Body of pancreas (tissue), 4 donors: ENCODE data around the gene SYPL2. TPM values are rescaled to one million over a fixed set of nuclear protein-coding genes. Genes with fewer than 3 reads are reported as not detected.

Experiments
- ATAC-seq: fragments of 150-250 bp; one replicate; pipeline ENCODE4 v1.9.1; 2016
- DNase-seq, 4 donors: peaks; one replicate each; pipeline ENCODE4 v3.0.0-alpha.2; 2019
- H3K27ac ChIP-seq, 4 donors: fragments of 200-600 bp; sonication (generic); 1 replicate in 3 of 4; 2 replicates in 1 of 4; pipeline versions ENCODE4 v1.5.1 to v1.6.1; 2016 to 2019; ENCODE audit warnings: mild to moderate bottlenecking in 1 of 4, mixed read lengths in 1 of 4, moderate library complexity in 1 of 4
- H3K27me3 ChIP-seq, 2 donors: fragments of 200-600 bp; sonication (generic); one replicate each; pipeline ENCODE4 v1.6.0; 2016; ENCODE audit warnings: mild to moderate bottlenecking in 1 of 2
- H3K36me3 ChIP-seq, 2 donors: fragments of 200-600 bp; sonication (generic); replicated peaks in 1 of 2; 2 replicates each; pipeline ENCODE4 v1.5.1; 2016; ENCODE audit warnings: low read depth in 2 of 2; ENCODE audit not compliant: insufficient read depth in 1 of 2
- H3K4me1 ChIP-seq: fragments of 200-600 bp; sonication (generic); one replicate; pipeline ENCODE4 v1.6.0; 2016
- H3K4me3 ChIP-seq, 2 donors: fragments of 200-600 bp; sonication (generic); 1 replicate in 1 of 2; 2 replicates in 1 of 2; pipeline ENCODE4 v1.5.1; 2016 to 2019
- H3K9me3 ChIP-seq, 3 donors: fragments of 200-600 bp; sonication (generic); 1 replicate in 2 of 3; 2 replicates in 1 of 3; pipeline ENCODE4 v1.5.1; 2016
- POLR2A ChIP-seq, 3 donors: fragments of 450-650 bp; IDR thresholded peaks; one replicate each; pipeline ENCODE4 v1.6.1; 2016; ENCODE audit warnings: antibody characterized with exemption in 3 of 3, mild to moderate bottlenecking in 2 of 3
- WGBS, 2 donors: methylation state at CpG; one replicate each; pipeline ENCODE4 v1.1.5; 2017; 5-methylcytosine and 5-hydroxymethylcytosine counted together
- intact Hi-C: fragments of 100-400 bp; cut with DNase I; formaldehyde crosslinking; loops from one replicate; pipeline ENCODE4 v1.15.1; 2023
- total RNA-seq, 2 donors: library from RNA; depleted of rRNA; stranded (reverse); fragments of >200 nt; gene quantifications; one replicate each; pipeline ENCODE4 v1.1.0, GENCODE V29; 2016
- TF ChIP-seq, protein P1 (sequence below), 7 experiments: fragments of 450-650 bp in 4 of 7; fragments of 200-600 bp in 3 of 7; sonication (generic) in 3 of 7; IDR thresholded peaks; one replicate each; pipeline ENCODE4 v1.5.1; 2016 to 2019; ENCODE audit warnings: antibody characterized with exemption in 7 of 7

The SYPL2 gene
- total RNA-seq, result 1 to 10 TPM; 1.8 to 2.3 TPM

DNA sequence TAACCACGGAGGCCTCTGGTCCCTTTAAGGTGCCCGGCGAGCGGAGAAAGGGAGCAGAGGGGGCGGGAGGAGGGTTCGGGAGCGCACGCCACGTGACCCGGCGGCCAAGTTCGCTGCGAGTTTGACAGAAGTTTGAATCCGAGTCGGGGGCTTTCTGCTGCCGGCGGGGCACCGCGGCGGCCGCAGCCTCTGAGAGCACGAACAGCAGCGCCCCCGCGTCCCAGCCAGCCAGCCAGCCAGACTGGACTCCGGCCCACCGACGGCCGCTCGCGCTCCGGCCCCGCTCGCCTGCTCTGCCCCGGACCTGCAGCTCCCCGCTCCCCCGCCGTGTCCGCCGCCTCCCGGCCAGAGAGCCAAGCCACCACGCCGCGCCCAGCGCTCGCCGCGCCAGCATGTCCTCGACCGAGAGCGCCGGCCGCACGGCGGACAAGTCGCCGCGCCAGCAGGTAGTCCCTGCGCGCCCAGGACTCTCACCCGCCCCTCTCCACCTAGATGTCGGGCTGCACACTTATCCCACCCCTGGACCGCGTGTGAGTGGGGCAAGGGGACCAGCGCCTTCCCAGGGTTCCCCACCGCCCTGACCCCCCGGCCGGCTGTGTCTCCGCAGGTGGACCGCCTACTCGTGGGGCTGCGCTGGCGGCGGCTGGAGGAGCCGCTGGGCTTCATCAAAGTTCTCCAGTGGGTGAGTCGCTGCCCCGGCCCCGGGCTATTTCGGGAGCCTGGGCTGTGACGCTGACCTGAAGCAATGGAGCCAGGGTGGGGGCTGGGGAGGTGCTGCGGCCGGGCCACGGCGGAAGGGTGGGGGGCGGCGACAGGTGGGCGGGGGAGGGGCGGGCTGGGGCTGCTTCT, at the start of gene SYPL2:
TSS of gene SYPL2 (plus strand) at position 95 of the 849 bp plus-strand sequence. CDS start at position 393, 298 bp downstream.
- WGBS, 2 donors, result 0% methylated on average over 19 to 81 of the region's 88 CpGs
- H3K36me3 ChIP-seq, result no peaks in the 10 kb centered on the region
- peak; percentile 83 for ATAC-seq
- H3K4me3 ChIP-seq, result peak within 1 kb of the TSS; percentile 35 to 68
- H3K27ac ChIP-seq, result peak within 1 kb of the TSS; percentile 37 to 66 (median 54)
- H3K27me3 ChIP-seq, result no peaks in the 10 kb centered on the region
- H3K9me3 ChIP-seq, result no peaks in the 10 kb centered on the region
- peak in 2 of 3 donors; percentile 8 to 35 for TF ChIP-seq POLR2A (IDR thresholded peaks at IDR 0.05)
- TF ChIP-seq, protein P1, sequence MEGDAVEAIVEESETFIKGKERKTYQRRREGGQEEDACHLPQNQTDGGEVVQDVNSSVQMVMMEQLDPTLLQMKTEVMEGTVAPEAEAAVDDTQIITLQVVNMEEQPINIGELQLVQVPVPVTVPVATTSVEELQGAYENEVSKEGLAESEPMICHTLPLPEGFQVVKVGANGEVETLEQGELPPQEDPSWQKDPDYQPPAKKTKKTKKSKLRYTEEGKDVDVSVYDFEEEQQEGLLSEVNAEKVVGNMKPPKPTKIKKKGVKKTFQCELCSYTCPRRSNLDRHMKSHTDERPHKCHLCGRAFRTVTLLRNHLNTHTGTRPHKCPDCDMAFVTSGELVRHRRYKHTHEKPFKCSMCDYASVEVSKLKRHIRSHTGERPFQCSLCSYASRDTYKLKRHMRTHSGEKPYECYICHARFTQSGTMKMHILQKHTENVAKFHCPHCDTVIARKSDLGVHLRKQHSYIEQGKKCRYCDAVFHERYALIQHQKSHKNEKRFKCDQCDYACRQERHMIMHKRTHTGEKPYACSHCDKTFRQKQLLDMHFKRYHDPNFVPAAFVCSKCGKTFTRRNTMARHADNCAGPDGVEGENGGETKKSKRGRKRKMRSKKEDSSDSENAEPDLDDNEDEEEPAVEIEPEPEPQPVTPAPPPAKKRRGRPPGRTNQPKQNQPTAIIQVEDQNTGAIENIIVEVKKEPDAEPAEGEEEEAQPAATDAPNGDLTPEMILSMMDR (IDR thresholded peaks at IDR 0.05), result peak in 2 of 7 experiments; percentile 7
- intact Hi-C loops, result no loop called here
- H3K4me1 ChIP-seq, result peaks cover 19% of the 10 kb centered on the region
- DNase-seq, result peak; percentile 70 to 83 (median 72)

DNA sequence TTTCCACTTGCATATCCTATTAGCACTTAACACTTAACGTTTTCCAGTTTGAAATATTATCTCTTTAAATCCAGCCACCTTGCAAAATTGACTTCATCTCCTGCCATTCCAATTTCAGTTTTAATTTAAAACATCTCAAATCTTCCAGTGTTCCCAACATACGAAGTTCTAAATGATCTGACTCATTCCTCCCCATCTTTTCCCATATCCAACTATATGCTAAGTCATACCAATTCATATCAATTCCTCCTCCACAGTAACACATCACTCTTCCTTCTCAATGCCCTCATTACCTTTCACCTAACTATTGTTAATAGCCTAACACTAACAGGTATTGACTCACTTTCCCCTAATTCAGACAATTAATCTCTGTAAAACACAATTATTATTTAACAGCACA, 42.8 kb upstream of the SYPL2 start:
- Histone ChIP-seq H3K36me3 (peaks cover 0 to 3% of the 10 kb centered on the region in 2 donors), H3K9me3 (no peaks in the 10 kb centered on the region), H3K4me3 (no peak overlapping the region), H3K4me1 (peaks cover 30% of the 10 kb centered on the region), H3K27ac (no peak overlapping the region), H3K27me3 (no peaks in the 10 kb centered on the region)
- no peak for TF ChIP-seq POLR2A (IDR thresholded peaks at IDR 0.05)
- TF ChIP-seq, protein P1 (IDR thresholded peaks at IDR 0.05), result no peak
- ATAC-seq (no peak), DNase-seq (no peak)
- intact Hi-C loops, result no loop called here
- WGBS, 2 donors, result 52 to 66% methylated on average over 2 of the region's 2 CpGs

DNA sequence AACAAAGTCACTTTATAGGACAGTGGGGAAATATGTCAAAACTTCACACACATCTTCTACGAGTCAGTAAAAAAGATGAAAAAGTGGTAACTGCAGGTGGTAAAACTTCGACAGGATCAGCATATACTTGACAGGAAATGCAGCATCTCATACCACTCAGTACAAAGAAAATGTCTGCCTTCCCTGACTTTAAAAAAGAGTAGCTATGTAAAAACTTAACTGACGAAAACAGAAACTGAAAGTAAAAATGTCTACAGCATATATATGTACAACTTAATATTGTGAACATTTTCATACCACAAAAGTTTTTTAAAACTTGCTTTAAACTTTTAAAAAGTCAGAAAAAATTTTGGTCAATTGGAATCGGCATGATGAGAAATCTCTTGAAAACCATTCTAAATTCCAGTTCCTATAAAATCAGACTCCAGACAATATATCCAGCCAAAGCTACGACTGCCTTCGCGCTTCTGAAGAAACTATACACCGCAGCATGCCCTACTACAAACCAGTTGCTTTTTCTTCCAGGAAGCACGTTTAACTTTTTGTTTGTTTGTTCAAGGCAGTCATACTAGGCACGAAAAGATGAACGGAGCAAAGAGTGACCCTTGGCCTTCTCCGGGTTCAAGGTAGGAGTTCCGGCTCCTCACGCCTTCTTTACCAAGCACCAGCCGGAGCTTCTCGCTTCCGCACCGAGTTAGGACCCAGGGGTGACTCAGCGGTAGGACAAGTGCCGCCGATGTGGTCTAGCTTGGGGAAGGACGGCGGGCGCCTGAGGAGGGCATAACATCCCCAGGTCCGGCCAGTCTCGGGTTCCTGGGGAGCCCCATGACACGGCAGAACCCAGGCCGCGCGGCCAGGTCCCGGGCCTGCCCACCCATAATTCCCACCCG, 40.7 kb upstream of the SYPL2 start:
- 1% methylated on average over 15 to 32 of the region's 32 CpGs for WGBS, 2 donors
- Histone ChIP-seq H3K4me3 (peak overlapping the region; percentile 63 to 78), H3K27me3 (no peaks in the 10 kb centered on the region), H3K36me3 (peaks cover 0 to 3% of the 10 kb centered on the region in 2 donors), H3K27ac (peak overlapping the region; percentile 76 to 90 (median 84)), H3K9me3 (no peaks in the 10 kb centered on the region), H3K4me1 (peaks cover 30% of the 10 kb centered on the region)
- DNase-seq, result peak in 3 of 4 donors; percentile 50 to 59 (median 52)
- TF ChIP-seq, protein P1 (IDR thresholded peaks at IDR 0.05), result no peak
- no peak for TF ChIP-seq POLR2A (IDR thresholded peaks at IDR 0.05)
- intact Hi-C loops, result no loop called here
- ATAC-seq, result peak; percentile 29

DNA sequence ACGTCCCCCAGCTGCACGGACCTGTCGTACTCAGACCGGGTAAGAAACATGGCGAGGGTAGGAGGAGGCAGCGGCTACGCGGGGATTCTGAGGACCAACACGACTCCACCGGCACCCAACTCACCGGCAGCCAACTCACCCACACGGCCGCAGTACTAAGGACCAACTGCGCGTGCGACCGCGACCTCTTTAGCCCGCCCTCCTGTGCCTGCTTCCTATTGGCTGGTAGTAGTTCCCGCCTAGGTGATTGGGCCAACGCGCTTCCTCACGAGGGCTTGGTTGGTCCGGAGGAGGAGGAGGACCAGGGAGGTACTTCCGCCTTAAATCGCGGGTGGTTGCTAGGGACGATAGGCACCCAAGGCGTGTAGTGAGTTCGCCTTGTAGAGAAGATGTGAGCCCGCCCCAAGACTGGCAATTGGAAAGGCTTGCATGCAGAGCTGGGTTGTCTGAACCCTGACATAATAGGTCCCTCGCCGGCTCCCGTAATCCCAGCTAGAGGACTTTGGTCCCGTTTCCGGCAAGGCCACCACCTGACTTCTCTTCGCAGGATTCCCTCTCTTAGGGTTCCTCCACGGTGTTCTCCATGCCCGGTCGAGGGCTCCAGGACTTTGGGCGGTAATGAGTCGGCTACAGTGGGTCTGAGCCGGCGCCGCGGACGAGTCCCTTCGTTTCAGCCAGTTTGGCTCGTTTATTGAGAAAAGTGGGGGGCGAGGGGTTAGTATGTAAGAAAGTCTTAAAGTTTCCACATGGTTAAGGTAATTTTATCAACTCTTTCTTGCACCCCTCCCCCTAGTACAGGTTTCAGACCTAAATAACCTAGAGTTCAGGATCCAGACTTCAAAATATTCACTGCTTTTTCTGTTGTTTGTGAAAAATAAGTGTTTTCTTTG, 39.8 kb upstream of the SYPL2 start, which contains the start of gene PSMA5:
TSS of gene PSMA5 (minus strand) at position 168 of the 890 bp plus-strand sequence. CDS start at position 50, 118 bp downstream.
- peak within 1 kb of the TSS; percentile 76 to 90 (median 84) for H3K27ac ChIP-seq
- intact Hi-C loops, result no loop called here
- H3K4me1 ChIP-seq, result peaks cover 30% of the 10 kb centered on the region
- 0 to 1% methylated on average over 30 to 50 of the region's 50 CpGs for WGBS, 2 donors
- no peaks in the 10 kb centered on the region for H3K36me3 ChIP-seq
- DNase-seq, result peak; percentile 96 to 99 (median 96)
- ATAC-seq, result peak; percentile 99
- no peaks in the 10 kb centered on the region for H3K27me3 ChIP-seq
- H3K9me3 ChIP-seq, result no peaks in the 10 kb centered on the region
- TF ChIP-seq, protein P1 (IDR thresholded peaks at IDR 0.05), result no peak
- TF ChIP-seq POLR2A (IDR thresholded peaks at IDR 0.05), result peak; percentile 62 to 93 (median 92)
- H3K4me3 ChIP-seq, result peak within 1 kb of the TSS; percentile 63 to 78
